ENCODE results near the gene NPC1L1. TPM values are rescaled to one million over a fixed set of nuclear protein-coding genes. Genes with fewer than 3 reads are reported as not detected.

The NPC1L1 gene
- total and polyA plus RNA-seq, 2 of the 13 experiments (the other 11 are each of a cell fraction or from before 2014, with no cell fraction given): 4.8 to 14.5 TPM

DNA sequence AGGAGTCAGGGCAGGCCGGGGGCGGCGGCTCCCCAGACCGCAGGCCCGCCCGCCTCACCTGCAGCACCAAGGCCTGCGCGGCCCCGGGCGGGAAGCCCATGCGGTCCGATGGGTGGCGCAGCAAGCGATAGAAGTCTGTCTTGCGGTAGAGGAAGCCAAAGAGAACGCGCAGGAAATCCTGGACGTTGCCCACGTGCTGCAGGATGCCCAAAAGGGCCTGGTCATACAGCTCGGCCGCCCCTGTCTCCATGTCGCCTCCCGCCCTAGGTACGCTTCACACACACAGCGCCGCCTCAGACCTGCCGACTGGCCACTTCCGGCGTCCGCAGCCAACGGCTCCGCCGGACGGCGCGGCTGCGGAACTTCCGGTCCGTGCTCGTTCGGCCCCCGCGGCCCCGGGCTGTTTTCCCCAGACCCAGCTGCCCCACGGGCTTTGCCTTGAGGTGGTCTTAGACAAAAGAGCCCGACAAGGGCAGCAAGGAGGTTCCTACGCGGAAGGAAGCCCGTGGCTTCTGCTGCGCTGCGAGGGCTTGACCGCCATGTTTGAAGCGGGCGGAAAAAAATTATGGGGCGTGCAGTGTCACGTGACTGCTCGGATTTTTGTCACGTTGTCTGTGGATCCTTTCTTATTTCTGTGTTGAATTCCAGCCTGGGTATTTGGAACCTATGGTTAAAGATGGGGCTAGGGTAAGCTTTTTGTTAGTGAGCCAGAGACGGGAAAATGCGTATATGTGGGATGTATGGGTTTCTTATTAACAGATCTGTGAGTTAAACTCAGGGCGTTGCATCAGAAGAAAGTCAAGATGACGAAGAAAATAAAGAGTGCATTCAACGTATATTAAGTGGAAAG, 50.6 kb downstream of the NPC1L1 start, which contains the start of gene NUDCD3 (continued):
- TF ChIP-seq FOXC1 (CRISPR knock-in tag; IDR thresholded peaks at IDR 0.05; ENCODE audit: borderline replicate concordance): no peak; the same call in 1 of the 2 replicates
- TF ChIP-seq ZNF3 (CRISPR knock-in tag; IDR thresholded peaks at IDR 0.05): no peak
- peak; percentile 86 for TF ChIP-seq ZNF446 (CRISPR knock-in tag; IDR thresholded peaks at IDR 0.05)
- TF ChIP-seq FOXP1 (IDR thresholded peaks at IDR 0.05): no peak
- no peak for TF ChIP-seq FOXP1 (CRISPR knock-in tag; IDR thresholded peaks at IDR 0.05)
- TF ChIP-seq ZNF598 (CRISPR knock-in tag; IDR thresholded peaks at IDR 0.05; ENCODE audit: borderline replicate concordance): peak; percentile 82; the same call in 1 of the 2 replicates
- TF ChIP-seq PCBP2 (optimal IDR thresholded peaks at IDR 0.05; ENCODE audit: low read depth, low read length, poor library complexity, severe bottlenecking): no peak
- TF ChIP-seq, protein P1, sequence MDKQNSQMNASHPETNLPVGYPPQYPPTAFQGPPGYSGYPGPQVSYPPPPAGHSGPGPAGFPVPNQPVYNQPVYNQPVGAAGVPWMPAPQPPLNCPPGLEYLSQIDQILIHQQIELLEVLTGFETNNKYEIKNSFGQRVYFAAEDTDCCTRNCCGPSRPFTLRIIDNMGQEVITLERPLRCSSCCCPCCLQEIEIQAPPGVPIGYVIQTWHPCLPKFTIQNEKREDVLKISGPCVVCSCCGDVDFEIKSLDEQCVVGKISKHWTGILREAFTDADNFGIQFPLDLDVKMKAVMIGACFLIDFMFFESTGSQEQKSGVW (CRISPR knock-in tag; IDR thresholded peaks at IDR 0.05; ENCODE audit: borderline replicate concordance): no peak
- peak; percentile 98 for TF ChIP-seq ZNF501 (CRISPR knock-in tag; IDR thresholded peaks at IDR 0.05)
- TF ChIP-seq MTA3 (CRISPR knock-in tag; IDR thresholded peaks at IDR 0.05): no peak
- peak; percentile 53 for TF ChIP-seq ZNF782 (CRISPR knock-in tag; IDR thresholded peaks at IDR 0.05; ENCODE audit: borderline replicate concordance)
- TF ChIP-seq ZNF326 (CRISPR knock-in tag; IDR thresholded peaks at IDR 0.05; ENCODE audit: borderline replicate concordance): no peak
- TF ChIP-seq ZNF773 (CRISPR knock-in tag; IDR thresholded peaks at IDR 0.05; ENCODE audit: borderline replicate concordance): no peak
- no peak for TF ChIP-seq GPN1 (CRISPR knock-in tag; IDR thresholded peaks at IDR 0.05; ENCODE audit: borderline replicate concordance)
- TF ChIP-seq ZNF589 (CRISPR knock-in tag; conservative IDR thresholded peaks at IDR 0.05): peak; percentile 19; the same call in 1 of the 2 replicates
- no peak for TF ChIP-seq SRSF4 (IDR thresholded peaks at IDR 0.05; ENCODE audit: low read depth, low read length, poor library complexity, severe bottlenecking)
- no peak for TF ChIP-seq SP140L (CRISPR knock-in tag; IDR thresholded peaks at IDR 0.05; ENCODE audit: borderline replicate concordance)
- no peak for TF ChIP-seq NCOA5 (CRISPR knock-in tag; IDR thresholded peaks at IDR 0.05)
- TF ChIP-seq RFX3 (CRISPR knock-in tag; IDR thresholded peaks at IDR 0.05): no peak; the same call in 1 of the 2 replicates
- no peak for TF ChIP-seq ZBTB39 (CRISPR knock-in tag; IDR thresholded peaks at IDR 0.05)
- TF ChIP-seq ZNF674 (CRISPR knock-in tag; IDR thresholded peaks at IDR 0.05; ENCODE audit: low read depth): no peak
- TF ChIP-seq MED13 (CRISPR knock-in tag; IDR thresholded peaks at IDR 0.05): peak; percentile 78; the same call in 1 of the 2 replicates
- TF ChIP-seq NFIB (CRISPR knock-in tag; IDR thresholded peaks at IDR 0.05; ENCODE audit: borderline replicate concordance): no peak
- TF ChIP-seq EZH2 (conservative IDR thresholded peaks at IDR 0.05; ENCODE audit: low read depth, low read length): no peak
- TF ChIP-seq RBM39 (IDR thresholded peaks at IDR 0.05; ENCODE audit: low read depth, low read length, poor library complexity, severe bottlenecking): peak; percentile 99
- TF ChIP-seq SNAI1 (CRISPR knock-in tag; IDR thresholded peaks at IDR 0.05; ENCODE audit: borderline replicate concordance): 0 out of 2 replicates have a peak, but pooled peaks have one; percentile 42
- TF ChIP-seq ZNF761 (CRISPR knock-in tag; conservative IDR thresholded peaks at IDR 0.05): 0 out of 2 replicates have a peak, but pooled peaks have one; percentile 71

Measured in HepG2 (cell line).